Nephron progenitor cell (in vitro differentiated cells): ENCODE measurements around the gene IL11.

Experiments used
- DNase-seq: peaks from one replicate; pipeline ENCODE4 v3.0.0; 2021
- H3K27ac Mint-ChIP-seq: 2 replicates; pipeline ENCODE4 v1.8.0; 2021; ENCODE audit warnings: mild to moderate bottlenecking, moderate library complexity, mixed read lengths
- H3K27me3 Mint-ChIP-seq: 2 replicates; pipeline ENCODE4 v1.8.0; 2021; ENCODE audit warnings: mild to moderate bottlenecking, low read depth, mixed read lengths; ENCODE audit not compliant: poor library complexity
- H3K36me3 Mint-ChIP-seq: 2 replicates; pipeline ENCODE4 v1.8.0; 2021; ENCODE audit warnings: low read depth, mixed read lengths
- H3K4me1 Mint-ChIP-seq: 2 replicates; pipeline ENCODE4 v1.8.0; 2021; ENCODE audit warnings: mixed read lengths
- H3K4me3 Mint-ChIP-seq: 2 replicates; pipeline ENCODE4 v1.8.0; 2021; ENCODE audit warnings: mild to moderate bottlenecking, moderate library complexity, mixed read lengths
- H3K9me3 Mint-ChIP-seq: 2 replicates; pipeline ENCODE4 v1.8.0; 2021; ENCODE audit warnings: mild to moderate bottlenecking, moderate library complexity, mixed read lengths
- CTCF ChIP-seq: fragments of 200-600 bp; sonication (generic); IDR thresholded peaks from 2 replicates; pipeline ENCODE4 v1.5.0; 2021; ENCODE audit warnings: antibody characterized with exemption

Gene IL11

GRCh38 chr19:55319785-55320184 lies 50.5 kb downstream of the IL11 start:
- TF ChIP-seq CTCF, result no peak
- peak; percentile 81 for DNase-seq
- Mint-ChIP-seq H3K9me3 (no peaks in the 10 kb centered on the region), H3K27ac (no peak overlapping the region), H3K36me3 (no peaks in the 10 kb centered on the region), H3K27me3 (peaks cover 15% of the 10 kb centered on the region), H3K4me3 (peak overlapping the region; percentile 79), H3K4me1 (peaks cover 31% of the 10 kb centered on the region)

- Mint-ChIP-seq H3K4me1 (peaks cover 33% of the 10 kb centered on the region), H3K36me3 (peaks cover 7% of the 10 kb centered on the region), H3K27ac (no peak overlapping the region), H3K9me3 (no peaks in the 10 kb centered on the region), H3K4me3 (no peak overlapping the region), H3K27me3 (peaks cover 7% of the 10 kb centered on the region)
- TF ChIP-seq CTCF, result no peak
- no peak for DNase-seq
Observed at GRCh38 chr19:55316646-55317045, 53.6 kb downstream of the IL11 start.

GRCh38 chr19:55315956-55316525 lies 54.2 kb downstream of the IL11 start:
- peaks cover 7% of the 10 kb centered on the region for H3K36me3 Mint-ChIP-seq
- peaks cover 7% of the 10 kb centered on the region for H3K27me3 Mint-ChIP-seq
- no peaks in the 10 kb centered on the region for H3K9me3 Mint-ChIP-seq
- H3K27ac Mint-ChIP-seq, result no peak overlapping the region
- peaks cover 33% of the 10 kb centered on the region for H3K4me1 Mint-ChIP-seq
- no peak for TF ChIP-seq CTCF
- no peak for DNase-seq
- H3K4me3 Mint-ChIP-seq, result no peak overlapping the region

GRCh38 chr19:55314396-55314795 lies 55.9 kb downstream of the IL11 start:
- Mint-ChIP-seq H3K36me3 (peaks cover 16% of the 10 kb centered on the region), H3K4me1 (peaks cover 26% of the 10 kb centered on the region), H3K4me3 (no peak overlapping the region), H3K9me3 (no peaks in the 10 kb centered on the region), H3K27me3 (peaks cover 3% of the 10 kb centered on the region), H3K27ac (peak overlapping the region; percentile 92)
- DNase-seq, result no peak
- no peak for TF ChIP-seq CTCF
